GM12878 (cell line): ENCODE results near the gene ANKFY1.

Experiments used
- CTCF ChIP-seq, 3 experiments: IDR thresholded peaks in 2 of 3; conservative IDR thresholded peaks in 1 of 3; 2 replicates each; pipeline ENCODE4 v1.5.1; 2011; ENCODE audit warnings: low read depth in 3 of 3, low read length in 3 of 3, mild to moderate bottlenecking in 3 of 3, control low read depth in 2 of 3, moderate library complexity in 2 of 3, inconsistent platforms in 1 of 3, mixed read lengths in 1 of 3; ENCODE audit not compliant: control insufficient read depth in 2 of 3, insufficient read depth in 1 of 3; ENCODE audit errors: extremely low read depth in 1 of 3
- FOXM1 ChIP-seq: IDR thresholded peaks from 2 replicates; pipeline ENCODE4 v1.6.1; 2012; ENCODE audit warnings: low read depth, mild to moderate bottlenecking, inconsistent platforms, low read length, moderate library complexity
- MEF2A ChIP-seq: IDR thresholded peaks from 2 replicates; pipeline ENCODE4 v1.6.1; 2011; ENCODE audit warnings: low read depth, mild to moderate bottlenecking, low read length, moderate library complexity; ENCODE audit not compliant: insufficient read depth
- POLR2AphosphoS2 ChIP-seq: IDR thresholded peaks from 2 replicates; pipeline ENCODE4 v1.6.1; 2011; ENCODE audit warnings: low read depth, mild to moderate bottlenecking, low read length, improper control_type of control experiment, moderate library complexity
- ZNF207 ChIP-seq: fragments of 450-650 bp; IDR thresholded peaks from 2 replicates; pipeline ENCODE4 v1.6.1; 2014; ENCODE audit warnings: antibody characterized with exemption, mild to moderate bottlenecking, borderline replicate concordance

- no peak for TF ChIP-seq FOXM1
- no peak for TF ChIP-seq CTCF (IDR thresholded peaks at IDR 0.05 in 2 of 3, conservative IDR thresholded peaks at IDR 0.05 in 1 of 3; ENCODE audit: control insufficient read depth in 2 of 3, extremely low read depth in 1 of 3, insufficient read depth in 1 of 3, low read depth in 3 of 3, low read length in 3 of 3)
- TF ChIP-seq MEF2A = no peak
- no peak for TF ChIP-seq POLR2AphosphoS2
- no peak for TF ChIP-seq ZNF207
Observed at GRCh38 chr17:4221163-4221562, 42.6 kb downstream of the ANKFY1 start.
